Omental fat pad (tissue), 4 donors: ENCODE results near the gene CASKIN2. TPM values are rescaled to one million over a fixed set of nuclear protein-coding genes. Genes with fewer than 3 reads are reported as not detected.
"Not testable (repeated sequence)": the region's sequence is repeated elsewhere in the genome, so short reads cannot be mapped to it uniquely, and the experiment has no call there.

Experiments
- ATAC-seq: fragments of 150-250 bp; one replicate; pipeline ENCODE4 v1.9.1; 2016; ENCODE audit warnings: mild to moderate bottlenecking, moderate library complexity; ENCODE audit not compliant: low FRiP score
- DNase-seq: peaks from one replicate; pipeline ENCODE4 v3.0.0-alpha.2; 2019; ENCODE audit warnings: low spot score
- CTCF ChIP-seq, 3 donors: fragments of 450-650 bp; IDR thresholded peaks; one replicate each; pipeline ENCODE4 v1.5.1; 2016 to 2017; ENCODE audit warnings: antibody characterized with exemption in 3 of 3, mild to moderate bottlenecking in 3 of 3, moderate library complexity in 2 of 3
- total RNA-seq, 4 donors: library from RNA; depleted of rRNA; stranded (reverse); fragments of >200 nt; gene quantifications; one replicate each; pipeline ENCODE4 v1.1.0, GENCODE V29; 2016

The CASKIN2 gene
- total RNA-seq, 4 donors from 2014 or later: 6.7 to 61.5 (median 23.9) TPM

GRCh38 chr17:75525806-75526554, 10.6 kb upstream of the CASKIN2 start:
- peak; percentile 12 for ATAC-seq
- DNase-seq: no peak
- no peak for TF ChIP-seq CTCF (IDR thresholded peaks at IDR 0.05)

- DNase-seq: no peak
- no peak for TF ChIP-seq CTCF (IDR thresholded peaks at IDR 0.05)
- peak; percentile 92 for ATAC-seq
Observed at GRCh38 chr17:75524970-75525805, 9.9 kb upstream of the CASKIN2 start, which contains the start of gene LLGL2. LLGL2 (plus strand) TSS chr17:75525697; CDS start chr17:75543427, 17,730 bp downstream.

GRCh38 chr17:75524269-75524969, 9.1 kb upstream of the CASKIN2 start:
- no peak for TF ChIP-seq CTCF (IDR thresholded peaks at IDR 0.05)
- no peak for ATAC-seq
- DNase-seq: no peak

GRCh38 chr17:75523647-75524046, 8.3 kb upstream of the CASKIN2 start:
- no peak for TF ChIP-seq CTCF (IDR thresholded peaks at IDR 0.05)
- ATAC-seq: no peak
- DNase-seq: no peak

- no peak for TF ChIP-seq CTCF (IDR thresholded peaks at IDR 0.05)
- ATAC-seq (no peak), DNase-seq (no peak)
Observed at GRCh38 chr17:75521951-75522727, 6.8 kb upstream of the CASKIN2 start.

- TF ChIP-seq CTCF (IDR thresholded peaks at IDR 0.05): no peak
- no peak for ATAC-seq
- no peak for DNase-seq
Observed at GRCh38 chr17:75521290-75521689, 6.0 kb upstream of the CASKIN2 start.

GRCh38 chr17:75520413-75520812, 5.1 kb upstream of the CASKIN2 start:
- not testable (repeated sequence) for DNase-seq, ATAC-seq
